Measurements from ENCODE around the gene NNAT. TPM values are rescaled to one million over a fixed set of nuclear protein-coding genes. Genes with fewer than 3 reads are reported as not detected.

The NNAT gene
- total and polyA plus RNA-seq, 2 donors (not counting 3 experiments of a cell fraction or from before 2014, with no cell fraction given): 2.3 to 32.9 TPM

DNA sequence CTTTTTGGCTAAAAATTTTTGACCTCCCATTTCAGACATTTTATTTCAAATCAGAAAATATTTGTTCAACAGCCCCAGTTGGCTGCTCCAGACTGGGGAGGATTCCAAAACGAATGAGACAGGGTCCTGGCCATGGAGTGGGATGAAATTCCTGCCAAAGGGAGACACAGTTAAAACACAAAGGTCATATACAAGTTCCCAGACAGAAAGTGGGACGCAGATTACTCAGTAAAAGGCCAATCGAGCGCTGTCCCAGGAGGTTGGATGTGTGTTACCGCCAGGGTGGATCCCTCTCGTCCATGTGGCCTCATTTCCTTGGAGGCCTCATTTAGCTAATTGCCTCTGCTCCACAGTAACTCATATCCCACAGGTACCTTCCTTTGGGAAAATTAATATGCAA, 41.8 kb upstream of the NNAT start:
- H4K20me1 ChIP-seq (replicated peaks; ENCODE audit: control insufficient read depth, extremely low read depth, insufficient read depth, low read length): no peaks in the 10 kb centered on the region
- H3K9ac ChIP-seq (replicated peaks; ENCODE audit: extremely low read depth, insufficient read depth, low read length): no peak overlapping the region
- H3K27ac ChIP-seq (ENCODE audit: insufficient read depth, low read depth, low read length): no peak overlapping the region
- intact Hi-C loops (cut with micrococcal nuclease) (no loop called here), dilution Hi-C loops (cut with MboI; ENCODE audit: extremely low pct_ligation_motif_present, low sequenced_read_pairs) (no loop called here)
- DNase-seq (ENCODE audit: low read depth, low spot score) (no peak), FAIRE-seq (no peak)
- H3K4me3 ChIP-seq (replicated peaks in 1 of 3; ENCODE audit: insufficient read depth in 1 of 3, low read depth in 1 of 3, low read length in 3 of 3): no peak overlapping the region
- no peaks in the 10 kb centered on the region for H3K79me2 ChIP-seq (ENCODE audit: control insufficient read depth, insufficient read depth, low read length)
- TF ChIP-seq POLR2AphosphoS5 (IDR thresholded peaks at IDR 0.05; ENCODE audit: insufficient read depth, low read depth, low read length) (no peak), JUN (IDR thresholded peaks at IDR 0.05; ENCODE audit: borderline replicate concordance, insufficient read depth, insufficient read length, low read depth) (no peak), EZH2 (IDR thresholded peaks at IDR 0.05; ENCODE audit: borderline replicate concordance, low read depth, low read length, severe bottlenecking) (no peak), GATA2 (IDR thresholded peaks at IDR 0.05; ENCODE audit: insufficient read depth, insufficient read length, low read depth, low read length) (no peak), MYC (IDR thresholded peaks at IDR 0.05; ENCODE audit: low read depth, low read length) (no peak), FOS (IDR thresholded peaks at IDR 0.05; ENCODE audit: borderline replicate concordance, insufficient read depth, low read length) (no peak), POLR2A (IDR thresholded peaks at IDR 0.05; ENCODE audit: low read depth, low read length) (no peak)
- TF ChIP-seq, protein P1, sequence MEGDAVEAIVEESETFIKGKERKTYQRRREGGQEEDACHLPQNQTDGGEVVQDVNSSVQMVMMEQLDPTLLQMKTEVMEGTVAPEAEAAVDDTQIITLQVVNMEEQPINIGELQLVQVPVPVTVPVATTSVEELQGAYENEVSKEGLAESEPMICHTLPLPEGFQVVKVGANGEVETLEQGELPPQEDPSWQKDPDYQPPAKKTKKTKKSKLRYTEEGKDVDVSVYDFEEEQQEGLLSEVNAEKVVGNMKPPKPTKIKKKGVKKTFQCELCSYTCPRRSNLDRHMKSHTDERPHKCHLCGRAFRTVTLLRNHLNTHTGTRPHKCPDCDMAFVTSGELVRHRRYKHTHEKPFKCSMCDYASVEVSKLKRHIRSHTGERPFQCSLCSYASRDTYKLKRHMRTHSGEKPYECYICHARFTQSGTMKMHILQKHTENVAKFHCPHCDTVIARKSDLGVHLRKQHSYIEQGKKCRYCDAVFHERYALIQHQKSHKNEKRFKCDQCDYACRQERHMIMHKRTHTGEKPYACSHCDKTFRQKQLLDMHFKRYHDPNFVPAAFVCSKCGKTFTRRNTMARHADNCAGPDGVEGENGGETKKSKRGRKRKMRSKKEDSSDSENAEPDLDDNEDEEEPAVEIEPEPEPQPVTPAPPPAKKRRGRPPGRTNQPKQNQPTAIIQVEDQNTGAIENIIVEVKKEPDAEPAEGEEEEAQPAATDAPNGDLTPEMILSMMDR (IDR thresholded peaks at IDR 0.05; ENCODE audit: extremely low read depth in 1 of 2, insufficient read depth in 1 of 2, low read depth in 1 of 2, low read length in 2 of 2): no peak
- TF ChIP-seq, protein P2, sequence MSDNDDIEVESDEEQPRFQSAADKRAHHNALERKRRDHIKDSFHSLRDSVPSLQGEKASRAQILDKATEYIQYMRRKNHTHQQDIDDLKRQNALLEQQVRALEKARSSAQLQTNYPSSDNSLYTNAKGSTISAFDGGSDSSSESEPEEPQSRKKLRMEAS (IDR thresholded peaks at IDR 0.05; ENCODE audit: insufficient read depth, insufficient read length): no peak
- H2AFZ ChIP-seq (ENCODE audit: low read depth, low read length): no peak overlapping the region
- peaks cover 11 to 16% of the 10 kb centered on the region in 2 experiments for H3K27me3 ChIP-seq (ENCODE audit: control insufficient read depth in 2 of 2, insufficient read depth in 2 of 2, low read length in 2 of 2)
- H3K9me1 ChIP-seq (replicated peaks; ENCODE audit: control insufficient read depth, extremely low read depth, insufficient read depth, low read length): no peaks in the 10 kb centered on the region
- no TSS peak for BruUV-seq (replicated peaks)
- H3K9me3 ChIP-seq (replicated peaks; ENCODE audit: control insufficient read depth, insufficient read depth, low read length): no peaks in the 10 kb centered on the region
- H3K36me3 ChIP-seq (ENCODE audit: control insufficient read depth in 2 of 2, extremely low read depth in 1 of 2, insufficient read depth in 2 of 2, low read length in 2 of 2): no peaks in the 10 kb centered on the region
- H3K4me1 ChIP-seq (ENCODE audit: control insufficient read depth, extremely low read depth, insufficient read depth, low read length): peaks cover 2% of the 10 kb centered on the region
- ChIA-PET CTCF (no interaction called here), POLR2A (no interaction called here)
- H3K4me2 ChIP-seq (ENCODE audit: insufficient read depth, low read length): no peak overlapping the region

All from endothelial cell of umbilical vein (primary cell).